Gastroesophageal sphincter (tissue), 3 donors: ENCODE measurements around the gene SMPX.

ENCODE experiments used
- POLR2AphosphoS5 ChIP-seq: sonication (generic); formaldehyde crosslinking; IDR thresholded peaks from one replicate; pipeline ENCODE4 v1.6.1; 2017; ENCODE audit warnings: antibody characterized with exemption
- TF ChIP-seq, protein P1 (sequence below), 4 experiments: fragments of 200-600 bp in 2 of 4; fragments of 450-650 bp in 2 of 4; sonication (generic) in 1 of 4; IDR thresholded peaks; one replicate each; pipeline ENCODE4 v1.5.1; 2017 to 2019; ENCODE audit warnings: antibody characterized with exemption in 4 of 4, mild to moderate bottlenecking in 2 of 4, moderate library complexity in 2 of 4

GRCh38 chrX:21740329-21741274 is 17.3 kb downstream of the SMPX start:
- no peak for TF ChIP-seq POLR2AphosphoS5
- TF ChIP-seq, protein P1, sequence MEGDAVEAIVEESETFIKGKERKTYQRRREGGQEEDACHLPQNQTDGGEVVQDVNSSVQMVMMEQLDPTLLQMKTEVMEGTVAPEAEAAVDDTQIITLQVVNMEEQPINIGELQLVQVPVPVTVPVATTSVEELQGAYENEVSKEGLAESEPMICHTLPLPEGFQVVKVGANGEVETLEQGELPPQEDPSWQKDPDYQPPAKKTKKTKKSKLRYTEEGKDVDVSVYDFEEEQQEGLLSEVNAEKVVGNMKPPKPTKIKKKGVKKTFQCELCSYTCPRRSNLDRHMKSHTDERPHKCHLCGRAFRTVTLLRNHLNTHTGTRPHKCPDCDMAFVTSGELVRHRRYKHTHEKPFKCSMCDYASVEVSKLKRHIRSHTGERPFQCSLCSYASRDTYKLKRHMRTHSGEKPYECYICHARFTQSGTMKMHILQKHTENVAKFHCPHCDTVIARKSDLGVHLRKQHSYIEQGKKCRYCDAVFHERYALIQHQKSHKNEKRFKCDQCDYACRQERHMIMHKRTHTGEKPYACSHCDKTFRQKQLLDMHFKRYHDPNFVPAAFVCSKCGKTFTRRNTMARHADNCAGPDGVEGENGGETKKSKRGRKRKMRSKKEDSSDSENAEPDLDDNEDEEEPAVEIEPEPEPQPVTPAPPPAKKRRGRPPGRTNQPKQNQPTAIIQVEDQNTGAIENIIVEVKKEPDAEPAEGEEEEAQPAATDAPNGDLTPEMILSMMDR (IDR thresholded peaks at IDR 0.05), result no peak
